KOPT-K1 (cell line): ENCODE results near the gene SLC6A3.
A peak's percentile ranks its signal among the peaks of the same experiment; 100 is the strongest.

Experiments
- H3K27ac ChIP-seq: fragments of 200-600 bp; sonication (generic); 2 replicates; pipeline ENCODE4 v1.5.1; 2016; ENCODE audit warnings: antibody characterized with exemption, mild to moderate bottlenecking, low read depth, low read length; ENCODE audit not compliant: poor library complexity, severe bottlenecking
- H3K36me3 ChIP-seq: fragments of 200-600 bp; sonication (generic); 2 replicates; pipeline ENCODE4 v1.5.1; 2017; ENCODE audit warnings: antibody characterized with exemption, mild to moderate bottlenecking, low read length, moderate library complexity; ENCODE audit not compliant: insufficient read depth
- H3K9me3 ChIP-seq: fragments of 200-600 bp; sonication (generic); 2 replicates; pipeline ENCODE4 v1.5.1; 2017; ENCODE audit warnings: antibody characterized with exemption, low read length, mild to moderate bottlenecking; ENCODE audit not compliant: insufficient read depth, poor library complexity, severe bottlenecking

SLC6A3 gene

DNA sequence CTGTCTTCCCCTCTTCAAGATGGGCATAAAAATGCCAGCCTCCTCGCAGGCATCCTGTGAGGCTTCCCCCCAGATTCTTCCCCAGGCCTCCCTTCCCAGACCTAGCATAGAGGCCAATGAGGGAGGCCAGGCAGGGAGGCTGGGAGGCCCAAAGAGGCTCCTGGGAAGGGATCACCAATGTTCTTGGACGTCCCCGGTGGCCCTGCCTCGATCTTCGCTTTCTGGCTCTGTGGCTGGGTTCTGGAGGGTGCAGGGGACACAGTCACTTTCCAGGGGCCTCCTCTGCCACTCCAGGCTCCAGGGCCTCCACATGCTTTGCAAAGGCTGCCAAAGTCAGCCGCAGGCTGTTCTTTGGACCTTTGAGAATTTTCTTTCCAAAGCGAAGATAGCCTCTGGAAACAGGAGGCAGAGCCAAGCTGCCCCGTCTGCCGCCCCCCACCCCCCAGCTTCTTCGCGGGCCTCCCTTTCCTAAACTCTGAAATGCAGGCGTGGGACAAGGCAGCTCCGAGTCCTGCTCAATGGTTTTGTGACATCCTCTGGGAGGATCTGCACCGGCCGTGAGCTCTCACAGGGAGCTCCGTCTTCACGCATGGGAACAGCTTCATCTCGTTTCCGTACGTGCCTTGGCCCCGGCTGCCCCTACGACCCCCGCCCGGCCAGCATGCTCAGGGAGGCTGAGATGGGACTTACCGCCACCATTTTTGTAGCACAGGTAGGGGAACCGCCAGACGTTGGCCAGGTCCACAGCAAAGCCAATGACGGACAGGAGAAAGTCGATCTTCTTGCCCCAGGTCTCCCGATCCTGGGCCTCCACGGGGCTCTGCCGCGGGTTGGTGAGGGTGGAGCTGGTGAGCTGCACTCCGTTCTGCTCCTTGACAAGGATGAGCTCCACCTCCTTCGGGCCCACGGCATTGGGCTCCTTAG, 2.8 kb downstream of the SLC6A3 start:
- no peaks in the 10 kb centered on the region for H3K36me3 ChIP-seq
- H3K9me3 ChIP-seq, result peaks cover 3% of the 10 kb centered on the region
- peak overlapping the region; percentile 19 for H3K27ac ChIP-seq

DNA sequence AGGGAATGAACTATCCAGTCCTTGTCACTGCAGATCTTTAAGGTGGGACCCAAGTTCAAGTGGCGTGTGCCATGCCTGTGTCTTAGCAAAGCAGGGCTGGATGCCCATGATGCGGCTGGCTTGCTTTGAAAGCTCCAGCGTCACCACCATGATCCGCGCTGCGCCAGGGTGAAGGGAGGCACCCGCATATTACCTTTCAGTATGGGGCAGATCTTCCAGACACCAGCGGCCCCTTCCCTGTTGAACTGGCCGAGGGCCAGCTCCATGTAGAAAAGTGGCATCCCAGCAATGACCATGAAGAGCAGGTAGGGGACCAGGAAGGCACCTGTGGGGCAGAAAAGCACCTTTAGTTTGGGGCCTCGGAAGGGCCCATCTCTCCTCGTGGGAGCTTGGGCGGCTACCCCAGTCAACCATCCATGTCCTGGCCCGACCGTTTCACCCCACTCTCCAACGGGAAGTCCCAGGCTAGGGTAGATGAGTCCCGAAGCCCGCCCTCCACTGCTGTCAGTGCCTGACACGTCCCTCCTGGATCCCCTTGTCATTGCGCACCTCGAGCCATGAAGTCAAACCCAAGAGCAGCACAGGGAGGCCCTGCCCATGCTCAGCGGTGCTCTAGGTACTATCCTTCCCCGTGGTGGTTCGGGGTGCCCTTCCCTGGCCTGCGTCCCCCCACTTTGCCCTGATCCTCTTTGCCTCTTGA, 3.9 kb downstream of the SLC6A3 start:
- peaks cover 3% of the 10 kb centered on the region for H3K9me3 ChIP-seq

GRCh38 chr5:1440098-1440493, 5.1 kb downstream of the SLC6A3 start:
- H3K36me3 ChIP-seq, result no peaks in the 10 kb centered on the region
- H3K27ac ChIP-seq, result no peak overlapping the region
- H3K9me3 ChIP-seq, result peaks cover 3% of the 10 kb centered on the region

More for the DNA sequence above, 3.9 kb downstream of the SLC6A3 start:
- H3K36me3 ChIP-seq, result no peaks in the 10 kb centered on the region
- H3K27ac ChIP-seq, result peak overlapping the region; percentile 19

DNA sequence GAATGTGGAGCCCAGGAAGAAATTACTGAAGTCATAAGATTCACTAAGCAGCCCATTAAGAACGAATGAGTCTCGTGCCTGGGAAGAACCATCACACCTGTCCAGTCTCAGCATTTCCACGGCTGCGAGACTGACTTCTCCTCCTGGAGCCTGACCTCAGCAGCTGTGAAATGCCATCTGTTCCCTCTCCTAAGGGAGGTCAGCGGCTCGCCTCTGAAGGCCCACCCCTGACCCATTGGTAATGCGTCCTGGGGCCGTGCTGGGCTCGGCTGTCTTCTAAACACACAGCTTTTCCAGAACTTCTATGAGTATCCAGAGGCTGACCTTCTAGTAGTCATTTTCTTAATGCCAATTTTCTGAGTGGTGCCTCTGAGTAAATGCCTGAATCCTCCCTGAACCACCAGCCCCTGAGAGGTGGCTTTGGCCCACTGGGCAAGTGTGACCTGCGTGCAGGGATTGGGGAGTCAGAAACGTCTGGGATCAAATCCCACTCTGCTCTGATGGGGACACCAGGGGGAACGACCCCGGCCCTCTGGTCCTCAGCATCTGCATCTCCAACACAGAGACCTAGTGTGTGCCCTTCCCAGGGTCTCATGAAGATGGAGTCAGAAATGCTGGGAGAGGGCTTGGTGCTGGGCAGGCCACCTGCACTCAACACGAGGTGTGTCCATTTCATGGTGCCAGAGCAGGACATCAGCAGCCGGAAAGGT, 5.7 kb downstream of the SLC6A3 start:
- Histone ChIP-seq H3K9me3 (no peaks in the 10 kb centered on the region), H3K27ac (no peak overlapping the region), H3K36me3 (no peaks in the 10 kb centered on the region)

GRCh38 chr5:1438871-1439270, 6.4 kb downstream of the SLC6A3 start:
- no peaks in the 10 kb centered on the region for H3K36me3 ChIP-seq

GRCh38 chr5:1437876-1438559, 7.2 kb downstream of the SLC6A3 start:
- Histone ChIP-seq H3K36me3 (no peaks in the 10 kb centered on the region), H3K9me3 (no peaks in the 10 kb centered on the region), H3K27ac (no peak overlapping the region)

More at GRCh38 chr5:1438871-1439270, 6.4 kb downstream of the SLC6A3 start:
- Histone ChIP-seq H3K9me3 (no peaks in the 10 kb centered on the region), H3K27ac (no peak overlapping the region)

GRCh38 chr5:1437226-1437829, 7.9 kb downstream of the SLC6A3 start:
- no peak overlapping the region for H3K27ac ChIP-seq
- H3K36me3 ChIP-seq, result no peaks in the 10 kb centered on the region

GRCh38 chr5:1436681-1437080, 8.6 kb downstream of the SLC6A3 start:
- H3K36me3 ChIP-seq, result no peaks in the 10 kb centered on the region
- H3K9me3 ChIP-seq, result no peaks in the 10 kb centered on the region
- no peak overlapping the region for H3K27ac ChIP-seq

More at GRCh38 chr5:1437226-1437829, 7.9 kb downstream of the SLC6A3 start:
- no peaks in the 10 kb centered on the region for H3K9me3 ChIP-seq

DNA sequence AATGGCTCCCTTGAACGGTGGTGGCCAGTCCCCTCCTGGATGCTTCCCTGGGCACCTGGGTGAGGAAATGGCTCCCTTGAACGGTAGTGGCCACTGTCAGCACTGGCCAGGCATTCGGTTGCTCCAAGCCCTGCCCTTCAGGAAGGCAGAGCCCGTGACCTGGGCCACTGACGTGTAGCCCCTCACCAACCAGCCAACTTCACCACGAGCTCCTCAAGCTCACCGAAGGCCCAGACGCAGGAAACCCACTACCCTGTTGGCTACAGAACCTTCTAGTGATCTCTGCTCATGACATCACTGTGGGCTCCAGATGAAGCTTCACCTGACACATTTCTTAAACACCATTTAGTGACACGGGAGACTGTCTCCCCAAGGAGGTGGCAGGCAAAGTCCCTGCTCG, 9.2 kb downstream of the SLC6A3 start:
- no peaks in the 10 kb centered on the region for H3K9me3 ChIP-seq
- no peak overlapping the region for H3K27ac ChIP-seq
- H3K36me3 ChIP-seq, result no peaks in the 10 kb centered on the region

DNA sequence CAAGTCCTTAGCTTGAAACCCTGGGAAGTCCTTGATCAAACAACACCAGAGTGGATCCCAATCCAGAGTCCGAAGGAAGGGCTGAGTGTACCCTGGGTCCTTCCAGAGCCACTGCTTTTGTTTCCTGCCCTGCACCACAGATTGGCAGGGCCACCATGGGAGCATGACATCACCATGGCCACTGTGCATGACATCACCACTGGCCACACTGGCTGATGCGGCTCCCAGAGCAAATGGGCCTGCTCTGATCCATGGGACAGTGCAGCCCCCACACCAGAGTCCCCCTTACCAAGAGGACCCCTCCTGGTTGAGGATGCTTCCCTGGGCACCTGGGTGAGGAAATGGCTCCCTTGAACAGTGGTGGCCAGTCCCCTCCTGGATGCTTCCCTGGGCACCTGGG, 9.9 kb downstream of the SLC6A3 start:
- Histone ChIP-seq H3K36me3 (no peaks in the 10 kb centered on the region), H3K27ac (no peak overlapping the region), H3K9me3 (no peaks in the 10 kb centered on the region)

- no peak overlapping the region for H3K27ac ChIP-seq
- H3K9me3 ChIP-seq, result peaks cover 24% of the 10 kb centered on the region
Observed at GRCh38 chr5:1432296-1432695, 12.9 kb downstream of the SLC6A3 start.

DNA sequence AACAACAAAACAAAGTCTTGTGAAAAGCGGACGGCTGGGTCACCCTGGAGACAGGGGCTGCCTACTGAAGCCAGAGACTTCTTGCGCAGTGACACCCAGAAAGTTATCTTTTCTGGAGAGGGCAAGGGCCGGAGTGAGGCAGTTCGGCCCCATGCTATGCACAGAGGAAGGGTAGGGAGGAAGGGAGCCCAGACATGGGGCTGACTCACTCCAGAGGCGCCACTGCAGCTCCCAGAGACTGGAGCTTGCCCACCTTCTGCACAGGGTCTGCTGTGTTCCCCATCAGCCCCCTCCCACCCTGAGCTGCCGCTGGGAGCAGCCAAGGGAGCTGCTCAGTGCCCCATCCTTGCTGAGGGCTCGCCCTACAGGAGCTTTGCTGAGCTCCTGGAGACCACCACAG, 13.3 kb downstream of the SLC6A3 start:
- Histone ChIP-seq H3K36me3 (no peaks in the 10 kb centered on the region), H3K9me3 (peaks cover 28% of the 10 kb centered on the region)

More at GRCh38 chr5:1432296-1432695, 12.9 kb downstream of the SLC6A3 start:
- H3K36me3 ChIP-seq, result no peaks in the 10 kb centered on the region

DNA sequence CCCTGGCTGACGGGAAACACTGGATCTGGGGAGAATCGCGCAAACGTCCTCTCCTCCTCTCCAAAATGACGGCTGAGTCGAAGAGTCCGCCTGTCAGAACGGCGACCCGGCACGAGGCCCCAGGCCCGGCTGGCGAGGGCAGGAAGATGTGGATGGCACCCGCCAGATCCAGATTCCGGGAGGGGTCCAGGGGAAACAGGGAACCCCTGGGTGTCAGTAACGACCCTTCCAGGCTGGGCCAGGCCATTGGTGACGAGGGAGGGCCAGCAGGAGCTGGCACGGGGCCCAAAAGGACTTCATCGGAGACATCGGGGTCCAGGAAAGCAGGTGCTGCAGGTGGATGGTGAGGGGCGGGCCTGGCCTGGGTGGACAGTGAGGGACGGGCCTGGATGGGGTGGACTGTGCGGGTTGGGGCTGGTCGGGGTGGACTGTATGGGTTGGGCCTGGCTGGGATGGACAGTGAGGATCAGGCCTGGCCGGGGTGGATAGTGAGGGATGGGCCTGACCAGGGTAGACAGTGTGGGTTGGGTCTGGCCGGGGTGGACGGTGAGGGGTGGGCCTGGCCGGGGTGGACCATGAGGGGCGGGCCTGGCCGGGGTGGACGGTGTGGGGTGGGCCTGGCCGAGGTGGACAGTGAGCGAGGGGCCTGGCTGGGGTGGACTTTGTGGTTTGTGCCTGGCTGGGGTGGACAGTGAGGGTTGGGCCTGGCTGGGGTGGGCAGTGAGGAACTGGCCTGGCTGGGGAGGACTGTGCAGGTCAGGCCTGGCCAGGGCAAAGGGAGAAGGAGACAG, 14.0 kb downstream of the SLC6A3 start:
- no peak overlapping the region for H3K27ac ChIP-seq
- peaks cover 35% of the 10 kb centered on the region for H3K9me3 ChIP-seq

More for the DNA sequence above, 13.3 kb downstream of the SLC6A3 start:
- H3K27ac ChIP-seq, result no peak overlapping the region

More for the DNA sequence above, 14.0 kb downstream of the SLC6A3 start:
- H3K36me3 ChIP-seq, result no peaks in the 10 kb centered on the region
